ENCODE results near the gene ZNF385C.

ZNF385C gene

DNA sequence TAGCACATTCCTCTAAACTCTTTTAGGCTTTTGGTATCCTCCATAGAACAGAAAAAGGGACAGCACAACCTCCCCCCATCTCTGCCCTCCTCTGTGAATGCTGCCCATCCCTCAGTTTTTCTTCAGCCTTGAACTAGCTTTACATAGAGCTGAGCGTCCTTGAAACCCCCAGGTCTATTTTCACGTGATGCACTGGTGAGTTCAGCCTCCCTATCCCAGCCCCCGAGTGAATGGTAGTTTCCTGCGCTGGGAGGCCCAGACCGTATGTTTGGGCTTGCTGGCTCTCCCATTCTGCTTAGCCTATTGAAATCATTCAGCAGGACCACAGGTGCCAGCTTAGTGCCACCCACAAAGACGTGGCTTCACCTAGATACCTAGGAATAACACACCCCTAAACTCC is 22.5 kb downstream of the ZNF385C start:
- no peak for DNase-seq

DNA sequence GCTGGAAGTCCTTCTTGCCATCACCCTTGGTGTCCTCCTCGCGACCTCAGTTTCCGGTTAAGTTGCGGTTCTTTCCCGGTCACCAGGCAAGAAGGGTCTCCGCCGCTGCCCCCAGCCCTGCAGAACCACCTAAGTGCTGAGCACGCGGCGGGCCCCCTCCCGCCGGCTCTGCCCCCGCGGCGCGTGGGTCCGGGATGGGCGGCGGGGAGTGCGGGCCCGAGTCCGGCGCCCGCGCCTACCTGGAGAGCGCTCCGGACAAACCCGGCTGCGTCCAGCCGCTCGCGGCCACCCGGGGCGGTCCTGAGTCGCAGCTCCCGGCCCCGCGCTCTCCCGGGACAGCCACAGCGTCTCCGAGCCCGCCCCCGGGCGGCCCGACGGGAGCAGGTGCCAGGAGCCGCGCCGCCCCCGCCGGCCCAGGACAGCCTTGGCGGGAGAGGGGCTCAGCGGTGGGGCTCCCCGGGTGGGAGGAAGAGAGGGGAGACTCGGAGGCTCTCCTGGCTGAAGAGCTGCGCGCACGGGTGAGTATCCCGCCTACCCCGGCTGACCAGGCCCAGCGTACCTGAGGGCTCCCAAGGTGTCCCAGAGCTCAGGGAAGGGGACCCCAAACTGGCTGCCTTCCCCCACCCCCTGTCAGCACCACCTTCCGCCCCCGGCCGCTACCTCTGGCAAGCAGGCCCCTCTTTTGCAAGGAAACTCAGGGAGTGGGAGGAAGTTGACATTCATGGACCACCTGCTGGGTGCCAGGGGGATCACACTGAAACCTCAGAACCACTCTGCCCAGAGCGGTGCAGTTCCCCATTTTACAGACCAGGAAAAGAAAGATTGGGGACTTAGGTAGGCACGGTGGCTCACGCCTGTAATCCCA is 25.7 kb downstream of the ZNF385C start:
- DNase-seq = no peak

DNA sequence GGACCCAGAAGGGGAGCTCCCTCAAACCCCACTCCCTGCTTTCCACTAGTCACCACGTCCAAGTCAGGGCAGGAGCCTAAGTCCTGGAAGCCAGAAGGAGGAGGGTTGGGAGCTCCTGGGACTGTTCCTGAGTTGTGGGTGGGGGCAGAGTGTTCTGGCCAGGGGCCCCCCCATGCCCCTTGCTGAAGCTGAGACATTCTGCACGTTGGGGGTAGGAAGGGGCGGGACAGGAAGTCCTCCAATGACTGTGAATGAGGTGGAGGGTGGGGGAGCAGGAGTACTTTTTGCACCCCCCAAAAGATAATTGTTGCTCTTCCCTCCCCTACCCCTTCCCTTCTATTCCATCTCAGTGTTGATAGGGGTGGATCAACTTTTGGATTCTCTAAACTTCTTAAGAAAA is 26.5 kb downstream of the ZNF385C start:
- no peak for DNase-seq

DNA sequence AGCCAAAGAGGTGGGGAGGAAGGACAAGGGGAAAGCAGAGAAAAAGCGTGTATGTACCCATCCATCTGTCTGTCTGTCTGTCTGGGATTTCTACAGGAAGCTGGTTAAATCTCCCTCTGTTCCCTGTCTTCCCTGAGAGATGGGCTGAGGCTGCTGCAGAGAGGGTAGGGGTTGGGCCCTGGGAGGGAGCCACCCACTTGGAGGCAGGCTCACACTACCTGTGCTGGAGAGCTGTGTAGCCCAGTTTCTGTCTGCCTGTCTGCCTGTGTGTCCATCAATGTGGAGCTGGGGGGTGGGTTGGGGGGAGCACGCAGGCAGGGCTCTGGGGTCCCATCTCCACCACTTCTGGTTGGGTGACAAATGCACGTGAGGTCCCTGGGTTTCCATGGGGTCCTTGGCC is 29.3 kb downstream of the ZNF385C start:
- DNase-seq = no peak

DNA sequence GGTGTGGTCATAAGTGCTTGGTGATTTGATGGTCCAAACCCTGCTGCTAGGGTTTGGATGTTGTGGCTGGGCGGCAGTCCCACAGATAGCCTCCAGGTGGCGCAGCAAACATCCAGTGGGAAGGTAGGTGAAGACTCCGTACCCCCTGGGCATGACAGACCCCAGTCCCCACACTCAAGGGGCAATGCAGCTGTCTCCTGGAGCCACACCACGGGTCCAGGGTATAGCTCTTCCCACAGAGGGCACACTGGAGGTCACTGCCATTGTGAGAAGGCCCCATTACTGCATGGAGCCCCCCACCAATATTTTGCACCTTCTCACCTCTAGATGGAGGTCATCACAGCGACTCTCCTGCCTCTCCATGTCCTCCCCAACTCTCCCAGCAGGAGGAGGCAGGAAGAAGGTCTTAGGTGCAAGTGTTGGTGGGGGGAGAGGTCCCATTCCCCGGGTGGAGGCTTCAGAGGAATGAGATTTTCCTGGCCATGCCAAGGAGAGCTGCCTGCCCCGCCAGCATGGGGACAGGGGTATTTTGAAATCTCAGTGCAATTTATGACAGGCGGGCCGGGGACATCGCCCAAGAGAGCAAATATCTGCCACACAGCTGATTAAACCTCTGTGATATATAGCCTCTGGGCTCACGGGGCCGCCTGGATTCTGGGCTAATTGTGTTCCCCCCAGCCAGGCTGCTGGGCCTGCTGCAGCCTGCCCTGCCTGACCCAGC is 30.7 kb downstream of the ZNF385C start:
- DNase-seq = peak; percentile 77

DNA sequence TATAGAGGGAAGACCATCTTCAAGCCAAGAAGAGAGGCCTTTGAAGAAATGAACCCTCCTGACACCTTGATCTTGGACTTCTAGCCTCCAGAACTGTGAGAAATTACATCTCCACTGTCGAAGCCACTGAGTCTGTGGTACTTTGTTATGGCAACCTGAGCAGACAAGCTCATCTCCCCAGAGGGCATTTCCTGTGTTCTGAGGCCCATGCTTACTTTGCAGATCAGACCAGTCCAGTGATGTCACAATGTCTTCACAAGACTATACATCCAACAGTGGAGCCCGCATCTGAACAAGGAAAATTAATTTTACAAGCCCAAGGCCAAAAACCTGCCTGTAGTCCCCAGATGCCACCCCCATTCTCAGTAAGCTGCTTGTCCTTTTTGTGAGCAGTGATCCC is 33.1 kb downstream of the ZNF385C start:
- DNase-seq = no peak

DNA sequence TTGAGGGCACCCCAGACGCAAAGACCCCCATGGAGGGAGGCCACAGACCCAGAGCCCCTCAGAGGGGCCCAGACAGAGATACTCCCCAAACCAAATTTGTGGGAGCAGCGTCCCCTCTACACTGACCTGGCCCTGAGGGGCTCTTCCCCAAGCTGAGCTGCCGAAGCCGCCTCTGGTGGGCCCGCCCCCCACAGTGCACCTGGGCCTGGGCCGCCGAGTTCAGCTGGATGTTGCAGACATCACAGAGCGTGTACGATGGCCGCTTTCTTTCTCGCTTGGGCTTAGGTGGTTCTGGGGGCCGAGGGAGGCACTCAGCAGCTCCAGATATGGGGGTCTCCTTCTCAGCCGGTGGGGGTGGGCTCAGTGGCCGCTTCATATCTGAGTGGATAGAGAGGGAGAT is 35.6 kb downstream of the ZNF385C start:
- DNase-seq = no peak

DNA sequence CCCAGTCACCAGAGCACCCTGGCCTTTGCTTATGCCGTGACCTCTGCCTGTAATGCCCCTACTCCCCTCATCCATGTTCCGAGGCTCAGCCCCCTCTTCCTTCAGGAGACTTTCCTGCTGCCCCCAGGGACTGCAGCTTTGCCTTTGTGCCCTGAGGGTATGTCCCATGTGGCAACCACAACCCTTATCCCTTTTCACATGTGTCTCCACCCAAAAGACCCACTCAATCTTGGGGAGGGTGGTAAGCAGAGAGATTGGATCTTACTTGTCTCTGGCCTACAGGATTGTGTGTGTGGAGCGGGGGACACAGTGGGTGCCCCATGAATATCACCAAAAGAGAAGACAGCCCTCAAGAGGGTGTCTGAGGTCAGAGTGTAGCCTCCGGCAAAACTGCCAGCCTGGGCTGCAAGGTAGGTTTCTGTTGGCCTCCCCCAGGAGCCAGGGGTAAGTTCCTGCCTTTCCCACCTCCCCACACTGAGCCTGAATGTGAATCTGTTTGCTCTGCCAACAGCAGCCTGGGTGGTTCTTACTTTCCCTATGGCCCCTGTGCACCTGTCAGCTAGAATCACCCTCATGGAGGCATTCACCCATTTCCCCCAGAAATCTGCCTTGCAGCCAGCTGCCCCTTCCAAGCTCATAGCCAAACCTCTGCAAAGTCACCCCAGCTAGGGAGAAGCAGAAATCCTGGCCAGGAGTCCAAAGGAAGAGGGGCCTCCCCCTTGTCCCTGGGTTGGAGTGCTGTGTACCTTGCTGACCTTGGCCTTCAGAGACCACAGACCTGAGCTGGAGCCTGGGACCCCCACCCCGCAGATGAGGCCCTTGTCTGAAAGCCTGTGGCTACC is 36.4 kb downstream of the ZNF385C start:
- no peak for DNase-seq

DNA sequence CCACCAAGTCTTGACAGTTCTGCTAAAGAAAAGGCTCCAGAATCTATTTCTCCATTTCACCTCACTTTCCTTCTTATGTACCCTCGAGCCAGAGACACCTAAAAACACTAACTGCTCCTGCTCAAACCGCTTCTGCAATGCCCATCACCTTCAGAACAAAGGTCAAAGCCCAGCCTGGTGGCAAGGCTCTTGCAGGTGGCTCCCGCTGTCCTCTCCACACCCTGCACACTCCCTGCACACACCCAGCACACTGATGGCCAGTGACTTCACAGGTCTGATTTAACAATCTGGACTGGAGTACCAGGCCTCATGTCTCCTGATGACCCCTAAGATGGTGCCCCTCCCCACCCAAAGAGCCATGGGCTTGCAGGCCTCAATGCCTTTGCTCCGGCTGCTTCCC is 38.0 kb downstream of the ZNF385C start:
- no peak for DNase-seq

DNA sequence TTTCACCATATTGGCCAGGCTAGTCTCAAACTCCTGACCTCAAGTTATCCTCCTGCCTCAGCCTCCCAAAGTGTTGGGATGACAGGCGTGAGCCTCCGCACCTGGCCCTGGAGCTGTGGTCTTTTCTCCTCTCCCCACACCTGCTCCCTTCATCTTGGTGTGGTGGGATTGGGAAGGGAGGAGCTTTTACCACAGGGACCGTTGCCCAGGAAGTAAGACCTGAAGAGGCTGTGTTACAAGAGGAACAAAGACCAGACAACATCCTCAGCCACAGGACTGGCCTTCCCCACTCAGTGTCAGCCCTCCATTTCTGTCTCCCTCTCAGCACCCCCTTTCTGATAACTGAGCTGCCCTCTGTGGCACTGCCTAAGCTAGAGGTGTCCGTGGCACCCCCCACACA is 38.5 kb downstream of the ZNF385C start:
- no peak for DNase-seq

DNA sequence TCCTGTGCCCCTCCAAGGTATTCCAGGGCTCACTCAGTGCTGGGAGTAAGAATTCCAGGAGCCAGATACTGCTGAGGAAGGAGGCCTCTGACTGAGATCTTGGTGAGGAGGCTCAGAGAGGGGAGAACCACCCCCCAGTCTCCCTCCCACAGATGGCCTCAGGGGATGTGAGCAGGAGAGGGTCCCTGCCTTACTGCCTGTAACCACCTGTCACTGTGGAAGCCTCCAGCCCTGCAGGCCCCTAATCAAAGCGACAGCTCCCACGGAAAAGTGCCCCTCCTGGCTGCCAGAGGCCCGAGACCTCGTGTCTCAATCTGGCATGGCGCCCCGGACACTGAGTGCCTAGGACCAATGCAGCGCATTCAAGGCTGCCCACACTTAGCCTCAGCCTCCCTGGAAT is 40.2 kb downstream of the ZNF385C start:
- DNase-seq = peak; percentile 57

DNA sequence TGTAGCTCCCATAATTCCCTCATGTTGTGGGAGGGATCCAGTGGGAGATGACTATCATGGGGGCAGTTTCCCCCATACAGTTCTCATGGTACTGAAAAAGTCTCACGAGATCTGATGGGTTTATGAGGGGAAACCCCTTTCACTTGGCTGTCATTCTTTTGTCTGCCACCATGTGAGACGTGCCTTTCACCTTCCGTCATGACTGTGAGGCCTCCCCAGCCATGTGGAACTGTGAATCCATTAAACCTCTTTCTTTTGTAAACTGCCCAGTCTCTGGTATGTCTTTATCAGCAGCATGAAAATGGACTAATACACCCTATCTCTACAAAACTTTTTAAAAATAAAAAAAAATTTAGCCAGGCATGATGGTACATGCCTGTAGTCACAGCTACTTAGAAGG is 41.6 kb downstream of the ZNF385C start:
- DNase-seq = no peak

DNA sequence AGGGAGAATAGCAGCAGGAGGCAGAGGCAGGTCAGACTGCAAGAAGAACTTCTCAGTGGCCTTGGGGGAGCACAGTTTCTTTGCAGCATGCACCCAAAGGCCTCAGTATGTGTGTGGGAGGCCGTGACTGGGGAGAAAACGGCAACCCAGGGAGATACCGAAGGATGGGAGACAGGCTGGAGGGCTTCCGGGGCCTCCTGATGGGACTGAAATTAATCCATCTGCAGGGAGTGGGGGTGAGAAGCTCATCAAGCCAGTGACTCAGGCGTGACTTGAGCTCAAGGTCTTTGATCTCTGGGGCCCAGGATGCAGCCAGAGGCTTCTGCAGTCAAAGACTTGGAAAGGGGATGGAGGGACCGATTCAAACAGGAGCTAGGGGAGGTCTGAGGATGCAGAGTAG is 42.8 kb downstream of the ZNF385C start:
- peak; percentile 74 for DNase-seq

DNA sequence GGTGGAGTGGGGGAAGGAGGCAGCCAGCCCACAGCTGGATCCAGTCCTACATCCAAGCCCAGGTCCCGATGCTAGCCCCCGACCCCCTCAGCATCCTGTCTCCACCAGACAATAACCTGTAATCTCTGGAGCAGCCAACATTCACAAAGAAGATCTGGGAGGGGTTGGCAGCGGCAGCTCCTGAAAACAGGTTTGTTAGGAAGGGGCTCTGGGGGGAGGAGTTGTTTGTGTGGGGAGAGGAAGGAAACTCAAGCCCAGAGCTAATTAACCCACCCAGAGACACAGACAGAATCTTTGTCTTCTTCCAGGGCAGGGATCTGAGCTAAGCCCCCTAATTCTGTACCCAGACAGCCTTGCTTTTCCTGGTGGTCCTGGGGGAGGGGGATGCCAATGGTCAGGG is 43.2 kb downstream of the ZNF385C start:
- peak; percentile 38 for DNase-seq

DNA sequence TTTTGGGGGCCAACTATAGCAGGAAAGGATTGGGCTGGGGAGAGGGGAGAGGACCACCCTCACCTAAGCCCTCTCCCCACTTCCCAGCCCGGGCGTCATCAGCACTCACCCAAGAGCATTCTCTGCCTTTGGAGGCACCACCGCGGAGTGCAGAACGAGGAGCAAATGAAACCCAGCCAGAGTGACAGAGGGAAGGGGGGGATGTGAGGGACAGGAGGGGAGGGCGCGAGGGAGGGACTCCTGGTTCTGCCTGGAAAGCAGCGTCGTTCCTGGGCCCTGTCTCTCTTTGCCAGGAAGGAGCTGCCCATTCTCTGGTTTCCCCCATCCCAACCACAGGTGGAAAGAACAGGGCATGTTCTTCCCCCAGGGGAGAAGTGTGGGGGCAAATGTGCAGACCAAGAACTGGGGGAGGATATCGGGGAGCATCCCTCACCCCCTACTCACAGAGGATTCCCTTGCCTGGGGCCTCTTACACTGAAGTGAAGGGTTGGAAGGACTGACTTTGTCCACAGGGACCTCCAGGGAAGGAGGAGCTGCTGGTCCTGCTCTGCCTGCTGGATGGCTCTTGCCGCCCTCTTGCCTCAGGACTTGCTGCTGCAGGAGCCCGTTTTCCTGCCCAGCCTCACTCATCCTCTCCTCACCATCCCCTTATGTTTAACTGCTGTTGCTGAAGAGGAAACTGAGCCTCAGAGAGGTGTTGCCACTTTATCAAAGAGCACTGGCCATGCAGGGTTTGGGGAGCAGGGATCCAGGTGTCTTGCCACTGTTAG is 44.4 kb downstream of the ZNF385C start:
- DNase-seq = no peak

DNA sequence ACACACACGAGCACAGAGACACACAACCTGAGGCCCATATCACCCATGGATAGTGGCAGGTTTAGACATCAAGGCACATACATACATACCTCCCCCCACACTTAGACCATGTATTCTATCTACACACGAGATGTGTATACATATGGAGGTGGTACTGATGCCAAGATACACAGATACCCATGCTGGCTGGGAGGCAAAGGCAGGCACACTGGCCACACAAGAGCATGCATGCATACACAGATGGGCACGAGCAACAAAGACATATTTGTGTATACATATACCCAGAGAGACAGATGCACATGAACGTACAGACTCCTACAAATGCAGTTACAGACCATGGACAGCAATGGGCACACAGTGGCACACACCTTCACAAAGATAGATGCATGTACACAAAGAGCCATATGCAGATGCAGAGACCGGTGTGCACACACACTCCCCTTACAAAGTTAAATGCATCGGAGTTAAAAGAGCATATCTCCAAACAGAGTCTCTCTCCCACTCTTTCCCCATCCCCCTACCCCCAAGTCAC is 45.9 kb downstream of the ZNF385C start:
- no peak for DNase-seq

DNA sequence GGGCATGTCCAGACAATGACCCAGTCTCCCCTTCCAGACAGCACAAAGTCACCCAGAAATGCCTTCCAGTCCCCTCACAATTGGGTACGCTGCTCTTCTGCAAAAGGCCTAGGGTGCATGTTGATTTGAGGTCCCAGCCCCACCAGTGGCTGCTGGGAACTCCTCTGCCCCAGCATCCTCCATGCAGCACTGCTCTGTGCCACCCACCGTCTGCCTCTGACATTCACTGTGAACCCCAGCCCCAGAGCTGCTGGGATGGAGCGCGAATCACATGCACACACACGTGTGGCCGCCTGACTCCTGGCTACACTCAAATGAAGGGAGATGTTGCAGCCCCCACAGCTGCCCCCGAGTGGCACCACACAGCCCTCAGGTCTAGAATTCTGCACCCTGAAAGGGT is 46.6 kb downstream of the ZNF385C start:
- no peak for DNase-seq

DNA sequence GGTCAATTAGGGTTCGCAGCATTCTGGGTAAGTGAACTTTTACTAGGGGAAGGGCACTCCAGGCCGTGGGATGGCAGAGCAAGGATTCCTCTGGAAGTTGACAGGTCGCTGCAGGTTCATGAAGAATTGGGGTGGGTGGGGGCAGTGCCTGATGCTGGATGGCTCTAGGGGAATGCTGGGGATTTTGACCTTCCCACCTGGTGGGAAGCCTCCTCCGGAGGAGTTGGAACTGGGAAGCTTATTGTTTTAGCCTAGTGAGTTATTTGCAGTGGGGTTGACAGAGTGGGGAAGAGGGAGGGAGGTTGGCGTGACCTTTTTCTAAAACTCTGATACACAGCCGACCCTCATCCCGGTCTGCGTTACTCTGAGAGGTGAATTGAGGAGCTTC is 47.3 kb downstream of the ZNF385C start:
- no peak for DNase-seq

DNA sequence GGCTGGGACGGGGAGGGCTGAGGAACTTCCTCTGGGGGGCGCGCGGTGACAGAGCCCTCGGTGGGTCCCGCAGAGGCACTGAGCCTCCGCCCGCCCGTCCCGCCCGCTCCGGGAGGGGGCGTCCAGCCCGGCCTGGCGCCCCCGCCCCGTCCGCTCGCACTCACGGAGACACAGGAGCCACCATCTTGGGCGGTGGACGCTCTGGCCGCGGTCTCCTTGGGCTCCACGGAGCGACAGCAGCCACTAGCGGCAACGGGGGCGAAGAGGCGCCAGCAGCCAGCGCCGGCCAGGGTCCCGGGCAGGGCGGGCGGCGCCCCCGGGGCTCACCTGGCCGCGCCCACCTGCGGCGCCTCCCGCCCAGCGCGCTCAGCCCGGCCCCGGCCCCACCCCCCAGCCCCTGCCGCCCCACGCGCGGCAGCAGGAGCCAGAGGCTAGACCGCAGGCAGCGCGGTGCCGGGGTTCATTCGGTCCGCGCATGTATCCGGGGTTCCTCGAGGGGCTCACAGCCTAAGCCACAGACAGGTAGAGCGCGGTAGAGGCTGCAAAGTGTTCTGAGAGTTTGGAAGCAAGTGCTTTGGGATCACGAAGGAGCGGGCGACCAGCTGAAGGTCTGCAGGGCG is 47.8 kb downstream of the ZNF385C start, which contains the start of gene C17orf113:
TSS of gene C17orf113 (minus strand) at position 209 of the 620 bp plus-strand sequence. CDS start 7,225 bp downstream, outside the sequence.
- DNase-seq = peak; percentile 78

DNA sequence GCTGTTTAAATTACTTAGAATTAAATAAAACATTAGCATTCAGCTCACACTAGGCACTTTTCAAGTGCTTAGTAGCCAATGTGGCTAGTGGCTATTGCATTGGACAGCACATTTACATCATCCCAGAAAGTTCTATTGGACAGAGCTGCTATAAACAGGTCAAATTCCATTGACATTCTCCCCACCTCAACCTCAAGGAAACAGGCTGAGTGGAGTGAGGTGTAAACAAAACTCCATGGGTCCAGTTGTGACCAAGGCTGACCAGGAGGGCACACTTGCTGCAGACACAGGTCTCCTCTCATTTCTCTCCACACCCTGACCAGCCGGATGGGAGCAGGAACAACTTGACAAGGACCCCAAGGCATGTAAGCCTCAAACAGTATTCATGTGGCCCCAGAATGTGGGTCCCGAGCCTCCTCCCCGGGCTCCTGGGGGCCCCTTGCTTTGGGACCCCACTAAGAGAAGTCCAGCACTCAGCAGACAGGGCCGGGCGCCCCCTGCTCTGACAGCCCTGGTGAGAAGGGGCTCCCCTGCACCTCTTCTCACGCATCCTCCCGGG is 48.4 kb downstream of the ZNF385C start:
- no peak for DNase-seq

DNA sequence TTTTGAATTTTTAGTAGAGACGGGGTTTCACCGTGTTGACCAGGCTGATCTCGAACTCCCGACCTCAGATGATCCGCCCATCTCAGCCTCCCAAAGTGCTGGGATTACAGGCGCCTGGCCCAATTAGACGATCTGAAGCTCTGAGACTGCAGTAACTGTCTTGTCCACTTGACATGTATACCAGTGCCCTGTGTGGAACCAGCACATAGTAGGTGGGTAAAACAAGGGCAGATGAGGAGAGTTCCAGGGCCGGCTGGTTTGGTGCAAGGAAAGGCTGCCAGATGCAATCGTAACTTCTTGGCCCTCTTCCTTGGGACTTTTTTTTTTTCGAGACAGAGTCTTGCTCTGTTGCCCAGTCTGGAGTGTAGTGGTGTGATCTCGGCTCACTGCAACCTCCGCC is 50.9 kb downstream of the ZNF385C start:
- no peak for DNase-seq

DNA sequence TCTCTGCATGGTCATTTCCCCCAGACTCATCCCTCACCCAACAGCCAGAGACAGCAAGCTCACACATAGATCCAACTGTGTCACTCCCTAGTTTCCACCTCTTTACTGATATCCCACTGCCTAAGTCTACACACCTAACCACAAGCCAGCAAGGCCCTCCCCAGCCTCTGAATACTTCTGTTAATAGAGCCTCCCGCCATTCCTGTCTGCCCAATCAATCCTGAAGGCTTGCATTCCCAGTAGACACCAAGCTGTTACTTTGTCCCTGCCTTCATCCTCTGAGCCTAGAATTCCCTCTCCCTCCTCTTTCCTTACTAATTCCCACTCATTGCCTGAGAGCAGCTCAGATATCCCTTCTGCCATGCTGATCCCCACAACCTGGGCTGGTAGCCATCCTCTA is 52.6 kb downstream of the ZNF385C start:
- no peak for DNase-seq

Data from NCI-H82 (cell line).